Thoracic aorta endothelial cell (primary cell): ENCODE data around the gene GNAI3. TPM values are rescaled to one million over a fixed set of nuclear protein-coding genes. Genes with fewer than 3 reads are reported as not detected.

Experiments
- small RNA-seq: library from RNA; depleted of rRNA; stranded (forward); fragments of <200 nt; gene quantifications from one replicate; pipeline ENCODE3, GENCODE V24; 2012
- total RNA-seq: library from RNA; depleted of rRNA; stranded (reverse); fragments of >200 nt; gene quantifications from 2 replicates; pipeline ENCODE4 v1.2.3, GENCODE V29; 2012

The GNAI3 gene
- 26.0 and 27.1 TPM in 2 replicates for total RNA-seq

GRCh38 chr1:109548321-109549267, at the start of gene GNAI3:
Gene GNAI3 (plus strand): TSS chr1:109548615. CDS start chr1:109548721, 106 bp downstream.

GRCh38 chr1:109509176-109510134, 39.0 kb upstream of the GNAI3 start, which contains the start of gene AMIGO1:
Gene AMIGO1 (minus strand): TSS chr1:109509727. CDS start chr1:109508912, 815 bp downstream.

GRCh38 chr1:109539676-109540075, 8.7 kb upstream of the GNAI3 start, which contains the start of gene GPR61:
Gene GPR61 (plus strand): TSS chr1:109539872. CDS start chr1:109543023, 3,151 bp downstream.

GRCh38 chr1:109619576-109620400, 71.4 kb downstream of the GNAI3 start, which contains the start of the genes AMPD2 and GNAT2:
Gene AMPD2 (plus strand): TSS chr1:109619837. CDS start chr1:109621176, 1,339 bp downstream.
Gene GNAT2 (minus strand): TSS chr1:109619616. CDS start chr1:109612870, 6,746 bp downstream.

GRCh38 chr1:109655615-109656519, 107.5 kb downstream of the GNAI3 start, which contains the start of gene GSTM4:
Gene GSTM4 (plus strand): TSS chr1:109656099. CDS start chr1:109656390, 291 bp downstream.

GRCh38 chr1:109667452-109668122, 119.2 kb downstream of the GNAI3 start, which contains the start of gene GSTM2:
Gene GSTM2 (plus strand): TSS chr1:109668057. CDS start chr1:109668116, 59 bp downstream.

Small RNA genes within 50 kb of the gene (small RNA-seq; reads per million reads assigned to genes)
- gene RNU6V = 17.6 reads per million, percentile 95 among the genes with 10 or more reads in this experiment

Other genes with a start within 250 kb of the GNAI3 start
- not detected in 2 replicates for gene MYBPHL, start 241.6 kb upstream of the GNAI3 start, total RNA-seq
- gene SORT1, start 150.7 kb upstream of the GNAI3 start, total RNA-seq = 12.9 and 21.2 TPM in 2 replicates
- gene PSMA5, start 122.2 kb upstream of the GNAI3 start, total RNA-seq = 61.8 and 86.4 TPM in 2 replicates
- under 0.01 TPM in 1 of 2 replicates, not detected in the other for gene SYPL2, start 82.1 kb upstream of the GNAI3 start, total RNA-seq
- 2.8 and 2.9 TPM in 2 replicates for gene ATXN7L2, start 64.7 kb upstream of the GNAI3 start, total RNA-seq
- gene CYB561D1, start 54.5 kb upstream of the GNAI3 start, total RNA-seq = 4.2 and 5.5 TPM in 2 replicates
- gene AMIGO1, start 38.9 kb upstream of the GNAI3 start, total RNA-seq = 0.79 and 0.80 TPM in 2 replicates
- gene GPR61, start 8.7 kb upstream of the GNAI3 start, total RNA-seq = under 0.01 TPM in 1 of 2 replicates, not detected in the other
- gene GNAT2, start 71.0 kb downstream of the GNAI3 start, total RNA-seq = 0.13 and 0.22 TPM in 2 replicates
- 47.2 and 50.5 TPM in 2 replicates for gene AMPD2, start 71.2 kb downstream of the GNAI3 start, total RNA-seq
- 4.0 and 4.2 TPM in 2 replicates for gene GSTM4, start 107.5 kb downstream of the GNAI3 start, total RNA-seq
- 4.2 and 4.7 TPM in 2 replicates for gene GSTM2, start 119.4 kb downstream of the GNAI3 start, total RNA-seq
- gene GSTM1, start 139.2 kb downstream of the GNAI3 start, total RNA-seq = 8.9 and 12.2 TPM in 2 replicates
- gene GSTM5, start 163.6 kb downstream of the GNAI3 start, total RNA-seq = 0.40 TPM in 1 of 2 replicates, not detected in the other
- 22.7 and 43.5 TPM in 2 replicates for gene GSTM3, start 192.4 kb downstream of the GNAI3 start, total RNA-seq
- gene EPS8L3, start 215.3 kb downstream of the GNAI3 start, total RNA-seq = not detected in 2 replicates